ENCODE data around the gene ZSCAN4. TPM values are rescaled to one million over a fixed set of nuclear protein-coding genes. Genes with fewer than 3 reads are reported as not detected.

ZSCAN4 gene
- polyA plus RNA-seq, 3 donors: not detected

GRCh38 chr19:57651654-57651996, 17.1 kb upstream of the ZSCAN4 start:
- H3K27ac Mint-ChIP-seq: no peak overlapping the region
- H3K4me2 ChIP-seq (replicated peaks; ENCODE audit: extremely low read depth, low read length, poor library complexity, severe bottlenecking): no peak overlapping the region

GRCh38 chr19:57653689-57654088, 15.0 kb upstream of the ZSCAN4 start:
- no peaks in the 10 kb centered on the region for H3K4me1 ChIP-seq (ENCODE audit: control insufficient read depth in 1 of 2, insufficient read depth in 2 of 2, low read length in 2 of 2)
- H3K9me3 Mint-ChIP-seq: peaks cover 51 to 83% (median 67%) of the 10 kb centered on the region in 7 donors
- no peak overlapping the region for H3K27ac Mint-ChIP-seq
- no peak overlapping the region for H3K27ac ChIP-seq (ENCODE audit: low read depth in 1 of 2, low read length in 2 of 2)
- no peaks in the 10 kb centered on the region for H3K36me3 Mint-ChIP-seq
- no peak overlapping the region for H2AFZ ChIP-seq (ENCODE audit: insufficient read depth, low read depth, low read length, poor library complexity, severe bottlenecking)
- TF ChIP-seq CTCF (IDR thresholded peaks at IDR 0.05): no peak
- H3K4me3 ChIP-seq (replicated peaks in 1 of 3; ENCODE audit: low read depth in 2 of 3, low read length in 3 of 3): no peak overlapping the region
- DNase-seq: no peak
- no peak overlapping the region for H3K4me2 ChIP-seq (replicated peaks; ENCODE audit: extremely low read depth, low read length, poor library complexity, severe bottlenecking)
- peaks cover 0 to 3% (median 2%) of the 10 kb centered on the region in 3 donors for H3K27me3 Mint-ChIP-seq (ENCODE audit: low read depth in 3 of 3)
- no peak overlapping the region for H3K4me3 Mint-ChIP-seq
- H3K36me3 ChIP-seq (replicated peaks in 1 of 2; ENCODE audit: control insufficient read depth in 1 of 2, insufficient read depth in 2 of 2, low read length in 2 of 2): no peaks in the 10 kb centered on the region
- H4K20me1 ChIP-seq (ENCODE audit: insufficient read depth, low read length): no peaks in the 10 kb centered on the region
- WGBS (ENCODE audit: insufficient coverage): 100% methylated on average over 1 of the region's 2 CpGs
- H3K9ac ChIP-seq (ENCODE audit: insufficient read depth, low read length, poor library complexity, severe bottlenecking): no peak overlapping the region
- no peaks in the 10 kb centered on the region for H3K79me2 ChIP-seq (ENCODE audit: insufficient read depth, low read length)
- H3K4me1 Mint-ChIP-seq: no peaks in the 10 kb centered on the region
- no peaks in the 10 kb centered on the region for H3K27me3 ChIP-seq (ENCODE audit: control insufficient read depth in 2 of 2, insufficient read depth in 2 of 2, low read length in 2 of 2)
- peaks cover 68 to 71% of the 10 kb centered on the region in 2 donors for H3K9me3 ChIP-seq (replicated peaks in 1 of 2; ENCODE audit: control insufficient read depth in 1 of 2, insufficient read depth in 1 of 2, low read length in 2 of 2)
- intact Hi-C loops (cut with micrococcal nuclease): no loop called here

More at GRCh38 chr19:57651654-57651996, 17.1 kb upstream of the ZSCAN4 start:
- H3K36me3 ChIP-seq (replicated peaks in 1 of 2; ENCODE audit: control insufficient read depth in 1 of 2, insufficient read depth in 2 of 2, low read length in 2 of 2): no peaks in the 10 kb centered on the region
- intact Hi-C loops (cut with micrococcal nuclease): no loop called here
- no peaks in the 10 kb centered on the region for H3K4me1 ChIP-seq (ENCODE audit: control insufficient read depth in 1 of 2, insufficient read depth in 2 of 2, low read length in 2 of 2)
- no peaks in the 10 kb centered on the region for H3K79me2 ChIP-seq (ENCODE audit: insufficient read depth, low read length)
- H3K27me3 ChIP-seq (ENCODE audit: control insufficient read depth in 2 of 2, insufficient read depth in 2 of 2, low read length in 2 of 2): no peaks in the 10 kb centered on the region
- 69% methylated on average over 6 of the region's 6 CpGs for WGBS (ENCODE audit: insufficient coverage)
- no peak overlapping the region for H3K9ac ChIP-seq (ENCODE audit: insufficient read depth, low read length, poor library complexity, severe bottlenecking)
- Mint-ChIP-seq H3K36me3 (no peaks in the 10 kb centered on the region), H3K27me3 (ENCODE audit: low read depth in 3 of 3) (peaks cover 0 to under 1% (median 0%) of the 10 kb centered on the region in 3 donors), H3K4me3 (no peak overlapping the region), H3K4me1 (no peaks in the 10 kb centered on the region), H3K9me3 (peaks cover 56 to 93% (median 77%) of the 10 kb centered on the region in 7 donors)
- H3K27ac ChIP-seq (ENCODE audit: low read depth in 1 of 2, low read length in 2 of 2): no peak overlapping the region
- DNase-seq: no peak
- H4K20me1 ChIP-seq (ENCODE audit: insufficient read depth, low read length): no peaks in the 10 kb centered on the region
- peaks cover 83 to 86% of the 10 kb centered on the region in 2 donors for H3K9me3 ChIP-seq (replicated peaks in 1 of 2; ENCODE audit: control insufficient read depth in 1 of 2, insufficient read depth in 1 of 2, low read length in 2 of 2)
- no peak for TF ChIP-seq CTCF (IDR thresholded peaks at IDR 0.05)
- no peak overlapping the region for H2AFZ ChIP-seq (ENCODE audit: insufficient read depth, low read depth, low read length, poor library complexity, severe bottlenecking)
- H3K4me3 ChIP-seq (replicated peaks in 1 of 3; ENCODE audit: low read depth in 2 of 3, low read length in 3 of 3): no peak overlapping the region

All from CD14-positive monocyte (primary cell).